ENCODE data around the gene GPX4. TPM values are rescaled to one million over a fixed set of nuclear protein-coding genes. Genes with fewer than 3 reads are reported as not detected.

Gene GPX4
- total and polyA plus RNA-seq, 2 donors (not counting 1 experiment from before 2014, with no cell fraction given), result 213 to 317 TPM

- Histone ChIP-seq H3K79me2 (ENCODE audit: control insufficient read depth, insufficient read depth, low read length) (peaks cover 17% of the 10 kb centered on the region), H3K27me3 (replicated peaks in 1 of 4; ENCODE audit: control extremely low read depth in 1 of 4, control insufficient read depth in 3 of 4, insufficient read depth in 4 of 4, low read length in 3 of 4) (no peaks in the 10 kb centered on the region), H3K4me1 (ENCODE audit: control insufficient read depth in 2 of 2, insufficient read depth in 2 of 2, low read length in 2 of 2) (peaks cover 25 to 42% of the 10 kb centered on the region in 2 donors), H3K27ac (ENCODE audit: low read length in 2 of 2) (no peak overlapping the region), H3K9ac (ENCODE audit: low read length) (no peak overlapping the region), H3K9me3 (ENCODE audit: control extremely low read depth in 1 of 3, control insufficient read depth in 2 of 3, insufficient read depth in 1 of 3, low read length in 2 of 3) (peaks cover 0 to 44% (median 7%) of the 10 kb centered on the region in 3 donors), H3K36me3 (replicated peaks in 1 of 2; ENCODE audit: control extremely low read depth in 1 of 2, control insufficient read depth in 1 of 2, extremely low read depth in 1 of 2, insufficient read depth in 2 of 2, low read length in 1 of 2) (peaks cover 2 to 21% of the 10 kb centered on the region in 2 experiments), H2AFZ (ENCODE audit: insufficient read depth, low read depth, low read length, poor library complexity, severe bottlenecking) (no peak overlapping the region), H3K4me2 (replicated peaks; ENCODE audit: low read depth, low read length, poor library complexity, severe bottlenecking) (no peak overlapping the region), H3K4me3 (ENCODE audit: control extremely low read depth in 1 of 5, extremely low read depth in 1 of 5, insufficient read depth in 1 of 5, low read depth in 2 of 5, low read length in 4 of 5) (no peak overlapping the region), H4K20me1 (ENCODE audit: control insufficient read depth, insufficient read depth, low read length, poor library complexity, severe bottlenecking) (peaks cover 37% of the 10 kb centered on the region)
- H3K27ac Mint-ChIP-seq, result no peak overlapping the region
- DNase-seq, result peak; percentile 69
- POLR2A ChIA-PET, result interaction anchor here (0.5 to 5.4 kb wide), 3 partner anchors 13 to 37 kb away, joined by 3 to 67 read pairs (median 5); no protein-coding TSS in a partner anchor
- CTCF ChIA-PET, result no interaction called here
- intact Hi-C loops (cut with micrococcal nuclease), result loop anchor here (10.0 kb wide), 1 partner anchor 138 kb away; the partner anchor contains the start of gene ARID3A
- WGBS (ENCODE audit: insufficient coverage), result 95% methylated on average over 32 of the region's 37 CpGs
- TF ChIP-seq CTCF (IDR thresholded peaks at IDR 0.05) (no peak), EZH2 (IDR thresholded peaks at IDR 0.05; ENCODE audit: borderline replicate concordance, insufficient read depth, low read depth, low read length, poor library complexity, severe bottlenecking) (no peak)
- peaks cover 24% of the 10 kb centered on the region for H3K4me1 Mint-ChIP-seq
- H3K9me3 Mint-ChIP-seq (ENCODE audit: insufficient read depth), result no peaks in the 10 kb centered on the region
- no peak overlapping the region for H3K4me3 Mint-ChIP-seq
- no peaks in the 10 kb centered on the region for H3K27me3 Mint-ChIP-seq
- no peak for ATAC-seq (ENCODE audit: low read depth)
These were observed 40.5 kb upstream of the GPX4 start for GRCh38 chr19:1063030-1063908.
